ENCODE results near the gene TTC28.

GRCh38 chr22:28296452-28296851 is 383.2 kb downstream of the TTC28 start:
- TF ChIP-seq CTCF (IDR thresholded peaks at IDR 0.05; ENCODE audit: low read depth, low read length) (no peak), MAX (IDR thresholded peaks at IDR 0.05; ENCODE audit: low read depth, low read length) (no peak), POLR2A (IDR thresholded peaks at IDR 0.05; ENCODE audit: extremely low read depth, insufficient read length) (no peak)

Measured in NB4 (cell line).